ENCODE results near the gene PSME3. TPM values are rescaled to one million over a fixed set of nuclear protein-coding genes. Genes with fewer than 3 reads are reported as not detected.

PSME3 gene
- total RNA-seq, 1 experiment from 2014 or later: 222 TPM

- WGBS (ENCODE audit: extremely low coverage, insufficient read length, low lambda C conversion rate): no CpG with 5 or more reads among the region's 3 CpGs
Observed at GRCh38 chr17:42809250-42809649, 23.9 kb upstream of the PSME3 start.

More at GRCh38 chr17:42809250-42809649, 23.9 kb upstream of the PSME3 start:
- Histone ChIP-seq H3K56ac (ENCODE audit: insufficient read length, low read depth, low read length) (no peak overlapping the region), H4K91ac (ENCODE audit: insufficient read length, low read depth, low read length) (no peak overlapping the region), H2AK5ac (ENCODE audit: insufficient read length, low read length) (no peak overlapping the region), H3K18ac (ENCODE audit: insufficient read length, low read depth, low read length) (no peak overlapping the region), H3K9ac (ENCODE audit: extremely low read depth, insufficient read length, low read length) (no peak overlapping the region), H2BK120ac (ENCODE audit: low read depth, low read length, poor library complexity, severe bottlenecking) (no peak overlapping the region), H3K4ac (ENCODE audit: low read depth, low read length) (no peak overlapping the region), H2BK12ac (ENCODE audit: insufficient read length, low read depth, low read length) (no peak overlapping the region), H4K5ac (ENCODE audit: insufficient read length, low read depth, low read length) (no peak overlapping the region), H3K79me2 (ENCODE audit: insufficient read depth, low read length) (no peaks in the 10 kb centered on the region), H2BK15ac (ENCODE audit: low read depth, low read length) (no peak overlapping the region), H3K9me3 (ENCODE audit: control insufficient read depth, low read depth, low read length) (no peaks in the 10 kb centered on the region), H3K14ac (ENCODE audit: insufficient read depth, low read length) (no peak overlapping the region), H3K27me3 (ENCODE audit: insufficient read depth, low read length) (no peaks in the 10 kb centered on the region), H4K8ac (replicated peaks; ENCODE audit: insufficient read length, low read depth, low read length) (no peak overlapping the region), H4K20me1 (ENCODE audit: control insufficient read depth, insufficient read depth, insufficient read length) (no peaks in the 10 kb centered on the region), H3T11ph (ENCODE audit: low read length) (no peak overlapping the region), H3K79me1 (ENCODE audit: insufficient read depth, low read depth, low read length, poor library complexity, severe bottlenecking) (no peaks in the 10 kb centered on the region), H2BK20ac (ENCODE audit: low read depth, low read length, poor library complexity, severe bottlenecking) (no peak overlapping the region), H2AFZ (ENCODE audit: low read length) (no peak overlapping the region), H2BK5ac (ENCODE audit: insufficient read length, low read length) (no peak overlapping the region), H3K4me2 (ENCODE audit: insufficient read depth, insufficient read length, low read length) (no peak overlapping the region), H3K4me1 (ENCODE audit: insufficient read depth, low read length) (no peaks in the 10 kb centered on the region), H3K27ac (ENCODE audit: insufficient read length, low read depth, low read length) (no peak overlapping the region), H3K23ac (ENCODE audit: insufficient read length, low read depth, low read length) (no peak overlapping the region), H3K23me2 (ENCODE audit: insufficient read length, low read depth, low read length, poor library complexity, severe bottlenecking) (no peaks in the 10 kb centered on the region)
- no peak for DNase-seq
- Mint-ChIP-seq H3K27me3 (ENCODE audit: low read depth) (no peaks in the 10 kb centered on the region; the same call in 1 of the 2 replicates), H3K4me1 (no peaks in the 10 kb centered on the region), H3K4me3 (no peak overlapping the region), H3K36me3 (ENCODE audit: insufficient read depth in 1 of 3, low read depth in 3 of 3) (peaks cover 2 to 36% (median 30%) of the 10 kb centered on the region in 3 experiments; a peak in 5 of 7 replicates), H3K9me3 (no peaks in the 10 kb centered on the region), H3K27ac (no peak overlapping the region)
- no peak for TF ChIP-seq CTCF (conservative IDR thresholded peaks at IDR 0.05)
